HEK293T (cell line): ENCODE results near the gene C20orf141.

Experiments
- CTCF ChIA-PET: fragments of 350-600 bp; formaldehyde crosslinking; extraction: SDS; loops from one replicate; lab custom pipeline; 2021; ENCODE audit warnings: antibody characterized with exemption, inconsistent platforms; lab: Yijun Ruan, JAX
- POLR2A ChIA-PET: fragments of 350-600 bp; formaldehyde crosslinking; extraction: SDS; loops from one replicate; lab custom pipeline; 2020; ENCODE audit warnings: antibody characterized with exemption, inconsistent platforms; lab: Yijun Ruan, JAX
- DNase-seq: peaks from one replicate; pipeline ENCODE4 v3.0.0; 2012; ENCODE audit warnings: mixed read lengths; ENCODE audit errors: extremely low spot score
- ARNT ChIP-seq: fragments of 450-650 bp; IDR thresholded peaks from 2 replicates; pipeline ENCODE4 v1.6.1; 2017; ENCODE audit warnings: mild to moderate bottlenecking
- BHLHE40 ChIP-seq: fragments of 450-650 bp; IDR thresholded peaks from 2 replicates; pipeline ENCODE4 v1.6.1; 2016; ENCODE audit warnings: mild to moderate bottlenecking, moderate library complexity, borderline replicate concordance
- CTBP1 ChIP-seq: fragments of 450-650 bp; IDR thresholded peaks from 2 replicates; pipeline ENCODE4 v1.6.1; 2016; ENCODE audit warnings: borderline replicate concordance
- ELF4 ChIP-seq: fragments of 450-650 bp; IDR thresholded peaks from 2 replicates; pipeline ENCODE4 v1.6.1; 2017; ENCODE audit warnings: antibody characterized with exemption
- FOXA1 ChIP-seq: fragments of 450-650 bp; IDR thresholded peaks from 2 replicates; pipeline ENCODE4 v1.6.1; 2016; ENCODE audit warnings: mild to moderate bottlenecking
- FOXK2 ChIP-seq: fragments of 450-650 bp; IDR thresholded peaks from 2 replicates; pipeline ENCODE4 v1.6.1; 2016; ENCODE audit warnings: mild to moderate bottlenecking
- FOXM1 ChIP-seq: fragments of 450-650 bp; IDR thresholded peaks from 2 replicates; pipeline ENCODE4 v1.6.1; 2017; ENCODE audit warnings: mild to moderate bottlenecking, borderline replicate concordance
- HDGF ChIP-seq: fragments of 450-650 bp; IDR thresholded peaks from 2 replicates; pipeline ENCODE4 v1.6.1; 2017; ENCODE audit warnings: antibody characterized with exemption, borderline replicate concordance
- L3MBTL2 ChIP-seq: fragments of 450-650 bp; conservative IDR thresholded peaks from 2 replicates; pipeline ENCODE4 v1.6.1; 2016; ENCODE audit warnings: mild to moderate bottlenecking
- LEF1 ChIP-seq: fragments of 450-650 bp; IDR thresholded peaks from 2 replicates; pipeline ENCODE4 v1.6.1; 2017; ENCODE audit warnings: mild to moderate bottlenecking, borderline replicate concordance
- NFRKB ChIP-seq: fragments of 450-650 bp; IDR thresholded peaks from 2 replicates; pipeline ENCODE4 v1.6.1; 2016; ENCODE audit warnings: mild to moderate bottlenecking, moderate library complexity
- SP1 ChIP-seq: fragments of 450-650 bp; IDR thresholded peaks from 2 replicates; pipeline ENCODE4 v1.6.1; 2017
- SUZ12 ChIP-seq: fragments of 450-650 bp; IDR thresholded peaks from 2 replicates; pipeline ENCODE4 v1.6.1; 2016; ENCODE audit warnings: mild to moderate bottlenecking
- TARDBP ChIP-seq: fragments of 450-650 bp; IDR thresholded peaks from 2 replicates; pipeline ENCODE4 v1.6.1; 2016
- ZNF384 ChIP-seq: fragments of 450-650 bp; IDR thresholded peaks from 2 replicates; pipeline ENCODE4 v1.6.1; 2016
- TF ChIP-seq, protein P1 (sequence below): fragments of 450-650 bp; IDR thresholded peaks from 2 replicates; pipeline ENCODE4 v1.6.1; 2016

The C20orf141 gene

DNA sequence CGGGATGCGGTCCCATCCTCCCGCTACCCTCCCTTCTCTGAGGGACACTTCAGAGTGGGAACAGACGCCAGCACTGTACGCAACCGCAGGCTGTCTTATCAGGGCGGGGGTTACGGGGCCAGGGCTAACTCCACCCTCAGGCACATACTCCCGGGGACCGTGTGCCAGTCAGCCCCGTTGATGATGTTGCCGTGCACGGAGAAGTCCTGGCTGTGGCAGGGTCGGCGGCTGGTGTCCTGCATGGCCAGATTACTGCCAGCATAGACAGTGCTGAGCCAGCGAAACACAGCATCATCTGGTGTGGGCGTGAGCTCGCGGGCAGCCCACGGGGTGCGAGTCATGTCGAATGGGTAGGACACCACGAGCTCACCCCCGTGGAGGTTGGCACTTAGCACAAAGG lies 19.3 kb upstream of the C20orf141 start:
- CTCF ChIA-PET = no interaction called here
- POLR2A ChIA-PET = interaction anchor here (0.8 kb wide), 1 partner anchor 8 kb away, joined by 3 read pairs; no protein-coding TSS in a partner anchor
- TF ChIP-seq, protein P1, sequence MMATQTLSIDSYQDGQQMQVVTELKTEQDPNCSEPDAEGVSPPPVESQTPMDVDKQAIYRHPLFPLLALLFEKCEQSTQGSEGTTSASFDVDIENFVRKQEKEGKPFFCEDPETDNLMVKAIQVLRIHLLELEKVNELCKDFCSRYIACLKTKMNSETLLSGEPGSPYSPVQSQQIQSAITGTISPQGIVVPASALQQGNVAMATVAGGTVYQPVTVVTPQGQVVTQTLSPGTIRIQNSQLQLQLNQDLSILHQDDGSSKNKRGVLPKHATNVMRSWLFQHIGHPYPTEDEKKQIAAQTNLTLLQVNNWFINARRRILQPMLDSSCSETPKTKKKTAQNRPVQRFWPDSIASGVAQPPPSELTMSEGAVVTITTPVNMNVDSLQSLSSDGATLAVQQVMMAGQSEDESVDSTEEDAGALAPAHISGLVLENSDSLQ = no peak
- TF ChIP-seq HDGF = no peak
- no peak for TF ChIP-seq NFRKB
- TF ChIP-seq CTBP1 = no peak
- no peak for TF ChIP-seq FOXK2
- no peak for TF ChIP-seq ZNF384
- no peak for TF ChIP-seq SP1
- no peak for TF ChIP-seq LEF1
- TF ChIP-seq BHLHE40 = no peak
- TF ChIP-seq ARNT = no peak
- no peak for TF ChIP-seq FOXM1
- TF ChIP-seq TARDBP = no peak
- TF ChIP-seq L3MBTL2 = no peak
- no peak for TF ChIP-seq SUZ12
- TF ChIP-seq ELF4 = no peak
- no peak for TF ChIP-seq FOXA1
- no peak for DNase-seq

DNA sequence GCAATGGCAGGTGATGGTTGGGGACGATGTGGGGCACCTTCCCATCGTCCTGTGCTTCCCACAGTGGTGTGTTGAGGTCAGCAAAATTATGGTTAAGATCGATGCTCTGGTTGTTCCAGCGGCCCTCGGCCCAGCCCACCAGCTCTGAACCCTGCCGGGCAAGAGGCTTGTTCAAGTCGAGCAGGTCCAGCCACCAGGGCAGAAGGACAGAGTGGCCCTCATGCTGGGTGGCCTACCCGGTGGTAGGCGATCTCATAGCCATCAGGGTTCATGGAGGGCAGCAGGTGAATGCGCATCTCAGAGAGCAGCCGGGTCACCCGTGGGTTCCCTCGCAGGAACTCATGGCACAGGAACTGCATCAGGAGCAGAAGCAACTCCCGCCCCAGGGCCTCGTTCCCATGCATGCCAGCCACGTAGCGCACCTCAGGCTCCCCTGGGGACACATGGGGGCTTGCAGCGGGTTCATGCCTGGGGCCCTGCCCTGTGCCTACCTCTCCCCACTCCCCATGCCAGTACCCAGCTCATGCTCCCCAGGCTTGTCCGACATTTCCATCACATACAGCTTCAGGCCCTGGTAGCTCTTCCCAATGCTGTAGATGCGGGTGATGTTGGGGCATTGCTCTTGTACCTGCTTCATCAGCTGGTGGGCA lies 18.7 kb upstream of the C20orf141 start:
- ChIA-PET CTCF (interaction anchor here (0.6 kb wide), 1 partner anchor 1293 kb away, joined by 3 read pairs; no protein-coding TSS in a partner anchor), POLR2A (no interaction called here)
- TF ChIP-seq SUZ12 = no peak
- TF ChIP-seq L3MBTL2 = no peak
- TF ChIP-seq LEF1 = no peak
- no peak for TF ChIP-seq NFRKB
- TF ChIP-seq, protein P1 = no peak
- no peak for TF ChIP-seq FOXK2
- no peak for TF ChIP-seq BHLHE40
- TF ChIP-seq FOXM1 = no peak
- no peak for TF ChIP-seq HDGF
- TF ChIP-seq TARDBP = no peak
- no peak for TF ChIP-seq CTBP1
- TF ChIP-seq ARNT = no peak
- DNase-seq = no peak

DNA sequence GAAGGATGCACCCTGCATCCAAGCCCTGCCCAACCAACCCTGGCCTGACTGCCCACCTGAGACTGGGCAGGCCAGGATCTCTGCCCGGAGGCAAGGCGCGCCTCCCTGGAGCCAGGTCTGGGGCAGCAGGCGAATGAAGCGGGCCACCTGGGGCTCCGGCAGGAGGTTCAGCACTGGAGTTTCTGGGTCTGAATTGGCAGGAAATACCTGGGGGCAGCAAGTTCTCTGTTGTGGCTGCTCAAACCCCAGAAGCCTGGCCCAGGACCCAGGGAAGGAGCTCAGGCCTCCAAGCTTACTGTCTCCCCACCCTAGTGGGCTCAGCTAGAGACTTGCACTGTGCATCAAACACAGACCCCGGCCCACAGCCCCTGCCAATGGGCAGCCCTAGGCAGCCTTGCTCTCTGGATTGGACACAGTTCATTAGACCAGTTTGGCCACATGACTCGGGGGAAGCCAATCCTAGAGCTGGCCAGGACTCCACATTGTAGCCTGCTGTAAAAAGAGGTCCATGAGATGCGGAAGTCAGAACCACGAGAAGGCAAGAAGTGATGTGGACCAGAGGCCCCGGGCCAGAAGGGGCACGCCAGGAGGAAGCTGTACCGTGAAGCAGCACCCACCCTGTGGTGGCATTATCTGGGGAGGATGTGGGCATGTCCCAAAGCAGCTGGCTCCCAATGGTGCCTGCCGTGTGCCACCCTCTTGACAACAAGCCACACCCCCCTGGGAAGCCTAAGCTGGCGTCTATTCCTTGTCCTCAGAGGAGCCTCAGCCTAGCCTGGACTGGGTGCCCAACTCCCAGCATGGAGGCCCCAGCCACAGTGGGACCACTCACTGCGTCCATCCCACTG lies 17.4 kb upstream of the C20orf141 start:
- ChIA-PET POLR2A (interaction anchor here (0.5 kb wide), 1 partner anchor 9 kb away, joined by 3 read pairs; no protein-coding TSS in a partner anchor), CTCF (no interaction called here)
- DNase-seq = no peak
- TF ChIP-seq TARDBP (no peak), SUZ12 (no peak), FOXK2 (no peak), HDGF (no peak)

DNA sequence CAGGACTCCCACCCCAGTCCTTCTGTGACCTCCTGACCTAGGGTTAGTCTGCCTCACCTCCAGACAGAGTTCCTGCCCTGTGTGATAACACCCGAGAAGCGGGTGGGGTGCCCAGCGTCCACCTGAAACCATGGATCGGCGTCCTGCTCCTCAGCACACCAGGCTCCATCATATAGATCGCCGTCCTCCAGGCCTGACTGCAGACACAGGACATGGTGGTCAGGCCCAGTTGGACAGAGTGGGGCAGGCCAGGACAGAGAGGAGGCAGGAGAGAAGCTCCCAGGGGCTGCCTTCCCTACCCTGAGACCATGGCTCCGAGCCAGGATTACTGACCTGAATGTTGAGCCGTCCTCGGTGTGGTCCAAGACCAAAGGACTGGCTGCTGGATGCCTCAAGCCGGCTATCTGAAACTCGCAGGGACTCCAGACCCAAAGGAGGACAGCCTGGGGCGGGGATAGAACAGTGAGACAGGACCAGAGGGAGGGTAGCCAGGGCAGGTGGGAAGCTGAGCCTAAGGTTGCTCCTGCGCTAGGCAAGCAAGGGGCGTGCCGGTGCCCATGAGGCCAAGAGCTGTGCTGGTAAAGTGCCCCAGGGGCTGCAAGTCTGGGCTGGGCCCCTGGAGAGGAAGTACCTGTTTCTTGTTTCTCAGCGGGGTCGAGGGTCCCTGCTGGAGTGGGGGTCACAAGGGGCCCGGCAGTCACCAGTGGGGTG lies 16.5 kb upstream of the C20orf141 start:
- TF ChIP-seq BHLHE40 = no peak
- TF ChIP-seq, protein P1 = no peak
- no peak for TF ChIP-seq LEF1
- ChIA-PET CTCF (no interaction called here), POLR2A (no interaction called here)
- DNase-seq = no peak

DNA sequence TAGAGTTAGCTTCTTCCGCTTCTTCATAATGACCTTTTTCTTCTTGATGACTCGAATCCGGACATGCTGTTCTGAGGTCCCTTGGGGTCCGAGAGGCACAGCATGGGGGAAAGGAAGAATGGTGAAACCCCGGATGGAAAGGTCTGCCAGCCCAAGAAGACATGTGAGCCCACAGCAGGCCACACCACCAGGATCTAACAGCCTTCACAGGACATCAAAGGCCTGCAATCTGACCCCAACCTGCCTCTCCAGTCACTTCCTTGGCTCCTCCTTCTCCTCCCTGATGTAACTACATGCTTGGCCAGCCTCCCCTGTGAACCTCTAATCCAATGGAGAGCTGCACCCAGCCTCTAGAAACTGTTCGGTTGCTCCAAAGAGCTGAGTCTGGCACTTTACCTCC lies 16.0 kb upstream of the C20orf141 start:
- no peak for TF ChIP-seq HDGF
- TF ChIP-seq TARDBP = no peak
- DNase-seq = no peak
- POLR2A ChIA-PET = interaction anchor here (1.1 kb wide), 1 partner anchor 60 kb away, joined by 3 read pairs; no protein-coding TSS in a partner anchor
- CTCF ChIA-PET = no interaction called here

DNA sequence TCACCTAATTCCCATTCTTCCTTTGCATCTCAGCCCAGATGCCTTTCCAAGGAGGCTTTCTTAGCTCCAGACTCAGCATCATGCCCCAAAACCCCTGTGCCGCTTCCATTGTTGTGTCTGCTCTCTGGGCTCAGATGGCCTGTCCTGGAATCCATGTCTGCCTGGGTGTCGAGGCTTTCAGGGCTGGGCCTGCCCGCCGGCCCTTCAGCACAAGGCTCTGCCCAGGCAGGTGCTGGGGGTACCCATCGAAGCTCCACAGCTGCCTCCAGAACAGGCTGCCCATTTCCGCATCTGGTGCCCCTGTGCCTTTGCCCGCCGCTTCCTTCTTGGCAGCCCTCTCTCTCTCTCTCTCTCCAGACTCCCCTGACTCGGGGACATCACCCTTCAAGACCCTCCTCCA lies 15.5 kb upstream of the C20orf141 start:
- no peak for TF ChIP-seq TARDBP
- TF ChIP-seq BHLHE40 = no peak
- no peak for TF ChIP-seq L3MBTL2
- no peak for TF ChIP-seq FOXK2
- TF ChIP-seq, protein P1 = no peak
- ChIA-PET POLR2A (interaction anchor here (1.1 kb wide), 1 partner anchor 59 kb away, joined by 3 read pairs; no protein-coding TSS in a partner anchor), CTCF (no interaction called here)
- DNase-seq = no peak
